Parathyroid adenoma (tissue), 2 donors: ENCODE data around the gene HLCS.
"Not testable (repeated sequence)": the region's sequence is repeated elsewhere in the genome, so short reads cannot be mapped to it uniquely, and the experiment has no call there.

Experiments
- H2AFZ ChIP-seq: fragments of 300-600 bp; sonication (generic); one replicate; pipeline ENCODE4 v1.7.0; 2017; ENCODE audit warnings: antibody characterized with exemption, mild to moderate bottlenecking
- H3K27ac ChIP-seq: fragments of 300-600 bp; sonication (generic); one replicate; pipeline ENCODE4 v1.7.0; 2017
- H3K27me3 ChIP-seq: fragments of 300-600 bp; sonication (generic); one replicate; pipeline ENCODE4 v1.7.0; 2017; ENCODE audit warnings: low read length; ENCODE audit not compliant: control insufficient read depth, insufficient read depth
- H3K36me3 ChIP-seq: fragments of 300-600 bp; sonication (generic); one replicate; pipeline ENCODE4 v1.7.0; 2017; ENCODE audit warnings: low read length; ENCODE audit not compliant: control insufficient read depth, insufficient read depth
- H3K4me1 ChIP-seq: fragments of 300-600 bp; sonication (generic); one replicate; pipeline ENCODE4 v1.7.0; 2017; ENCODE audit warnings: control low read depth
- H3K4me2 ChIP-seq: fragments of 300-600 bp; sonication (generic); one replicate; pipeline ENCODE4 v1.7.0; 2017; ENCODE audit warnings: low read length
- H3K4me3 ChIP-seq: fragments of 300-600 bp; sonication (generic); one replicate; pipeline ENCODE4 v1.7.0; 2017; ENCODE audit warnings: low read depth, low read length
- H3K79me2 ChIP-seq: fragments of 300-600 bp; sonication (generic); one replicate; pipeline ENCODE4 v1.7.0; 2017; ENCODE audit warnings: control low read depth
- H3K9ac ChIP-seq: fragments of 300-600 bp; sonication (generic); one replicate; pipeline ENCODE4 v1.7.0; 2017; ENCODE audit warnings: mild to moderate bottlenecking
- H3K9me3 ChIP-seq: fragments of 300-600 bp; sonication (generic); one replicate; pipeline ENCODE4 v1.7.0; 2017; ENCODE audit warnings: low read length; ENCODE audit not compliant: control insufficient read depth
- CTCF ChIP-seq: fragments of 300-600 bp; sonication (generic); IDR thresholded peaks from one replicate; pipeline ENCODE4 v1.7.0; 2017; ENCODE audit warnings: antibody characterized with exemption, mild to moderate bottlenecking
- donor health status: primary hyperparathyroidism.

Gene HLCS

DNA sequence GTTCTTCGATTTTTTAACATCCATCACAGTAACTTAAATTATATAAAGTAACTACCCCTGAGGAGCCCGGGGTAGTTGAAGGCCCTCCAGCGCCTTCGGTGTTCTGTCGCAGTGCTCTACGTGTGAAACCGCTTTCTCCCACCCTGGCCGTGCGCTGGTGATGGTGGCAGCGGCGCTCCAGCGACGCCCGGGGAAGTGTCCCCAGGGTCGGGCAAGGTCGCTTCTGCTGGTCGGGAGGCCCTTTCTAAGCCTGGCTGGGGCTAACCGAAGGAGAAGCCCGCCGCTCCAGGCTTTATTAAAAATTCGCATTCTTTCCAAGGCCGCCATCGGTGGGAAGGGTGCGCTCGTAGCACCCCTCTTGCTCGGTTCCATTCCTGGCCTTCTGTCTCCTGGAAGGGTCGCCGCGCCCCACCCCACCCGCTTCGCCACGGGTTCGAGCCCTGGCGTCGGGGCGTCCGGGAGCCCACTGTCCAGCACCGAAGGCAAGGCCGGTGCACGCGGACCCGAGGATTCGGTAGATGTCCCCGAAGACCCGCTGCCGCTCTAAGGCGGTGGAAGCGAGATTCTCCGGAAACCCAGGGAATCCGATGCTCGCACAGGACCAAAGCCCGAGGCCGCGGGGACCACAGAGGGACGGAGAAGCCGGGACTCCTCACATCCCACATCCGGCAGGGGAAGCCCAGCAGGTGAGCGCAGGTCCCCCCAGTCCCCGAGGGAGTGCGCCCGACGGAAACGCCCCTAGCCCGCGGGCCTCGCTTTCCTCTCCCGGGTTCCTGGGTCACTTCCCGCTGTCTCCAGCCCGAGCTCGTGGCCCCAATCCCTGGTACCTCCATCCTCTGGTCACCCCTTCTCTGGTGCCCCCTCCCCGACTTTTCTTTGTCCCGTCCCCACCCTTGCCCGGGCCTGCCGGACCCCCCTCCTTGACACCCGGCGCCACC, 39.3 kb upstream of the HLCS start:
- no peaks in the 10 kb centered on the region for H3K27me3 ChIP-seq
- H3K4me2 ChIP-seq, result peak overlapping the region; percentile 69
- no peak overlapping the region for H3K27ac ChIP-seq
- H3K36me3 ChIP-seq, result no peaks in the 10 kb centered on the region
- peak overlapping the region; percentile 45 for H3K4me3 ChIP-seq
- H3K4me1 ChIP-seq, result no peaks in the 10 kb centered on the region
- no peak overlapping the region for H3K9ac ChIP-seq
- no peak for TF ChIP-seq CTCF
- H3K79me2 ChIP-seq, result no peaks in the 10 kb centered on the region
- no peaks in the 10 kb centered on the region for H3K9me3 ChIP-seq
- peak overlapping the region; percentile 69 for H2AFZ ChIP-seq

GRCh38 chr21:37003917-37004316, 37.4 kb upstream of the HLCS start:
- not testable (repeated sequence) for H3K9ac ChIP-seq, H3K36me3 ChIP-seq

DNA sequence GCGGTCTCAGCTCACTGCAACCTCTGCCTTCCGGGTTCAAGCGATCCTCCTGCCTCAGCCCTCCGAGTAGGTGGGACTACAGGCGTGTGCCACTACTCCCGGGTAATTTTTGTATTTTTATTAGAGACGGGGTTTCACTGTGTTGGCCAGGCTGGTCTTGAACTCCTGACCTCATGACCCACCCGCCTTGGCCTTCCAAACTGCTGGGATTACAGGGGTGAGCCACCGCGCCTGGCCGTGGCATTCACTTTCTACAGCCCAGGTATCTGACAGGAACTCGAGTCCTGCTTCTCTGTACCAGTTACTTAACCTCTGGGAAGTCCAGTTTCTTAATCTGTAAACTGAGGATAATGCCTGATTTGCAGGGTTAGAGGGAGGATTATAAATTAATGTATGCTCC, 36.4 kb upstream of the HLCS start:
- H3K4me3 ChIP-seq, H3K79me2 ChIP-seq, H2AFZ ChIP-seq, H3K9ac ChIP-seq, H3K4me1 ChIP-seq, H3K27ac ChIP-seq, H3K27me3 ChIP-seq, H3K4me2 ChIP-seq, H3K9me3 ChIP-seq, H3K36me3 ChIP-seq: not testable (repeated sequence)

More at GRCh38 chr21:37003917-37004316, 37.4 kb upstream of the HLCS start:
- H3K4me1 ChIP-seq, H2AFZ ChIP-seq, H3K9me3 ChIP-seq, H3K4me2 ChIP-seq, H3K27ac ChIP-seq, H3K27me3 ChIP-seq, H3K4me3 ChIP-seq, H3K79me2 ChIP-seq: not testable (repeated sequence)

GRCh38 chr21:37001441-37001840, 35.0 kb upstream of the HLCS start:
- no peaks in the 10 kb centered on the region for H3K27me3 ChIP-seq

DNA sequence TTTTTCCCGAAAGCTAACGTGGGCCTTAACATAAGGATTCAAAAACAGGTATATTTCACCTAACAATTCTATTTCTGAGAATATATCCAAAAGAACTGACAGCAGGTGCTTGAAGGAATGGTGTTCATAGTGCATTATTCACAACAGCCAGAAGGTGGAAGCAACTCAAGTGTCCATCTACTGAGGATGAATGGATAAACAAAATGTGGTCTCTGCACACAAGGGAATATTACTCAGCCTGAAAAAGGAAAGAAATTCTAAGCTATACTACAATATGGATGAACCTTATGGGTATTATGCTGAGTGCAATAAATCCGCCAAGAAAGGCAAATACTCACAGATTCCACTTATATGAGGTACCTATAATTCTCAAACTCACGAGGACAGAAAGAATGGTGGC, 33.9 kb upstream of the HLCS start:
- Histone ChIP-seq H3K27ac (no peak overlapping the region), H2AFZ (no peak overlapping the region), H3K4me1 (no peaks in the 10 kb centered on the region), H3K4me2 (no peak overlapping the region), H3K4me3 (no peak overlapping the region), H3K9me3 (no peaks in the 10 kb centered on the region), H3K27me3 (no peaks in the 10 kb centered on the region), H3K79me2 (no peaks in the 10 kb centered on the region), H3K9ac (no peak overlapping the region), H3K36me3 (no peaks in the 10 kb centered on the region)
- TF ChIP-seq CTCF, result no peak

More at GRCh38 chr21:37001441-37001840, 35.0 kb upstream of the HLCS start:
- H3K4me2 ChIP-seq, result no peak overlapping the region
- no peak overlapping the region for H3K9ac ChIP-seq
- no peak overlapping the region for H3K4me3 ChIP-seq
- no peaks in the 10 kb centered on the region for H3K9me3 ChIP-seq
- H3K27ac ChIP-seq, result peak overlapping the region; percentile 32
- no peaks in the 10 kb centered on the region for H3K4me1 ChIP-seq
- peak overlapping the region; percentile 50 for H2AFZ ChIP-seq
- no peaks in the 10 kb centered on the region for H3K79me2 ChIP-seq
- no peak for TF ChIP-seq CTCF
- H3K36me3 ChIP-seq, result no peaks in the 10 kb centered on the region
